Esophagus muscularis mucosa (tissue), 4 donors: Measurements from ENCODE around the gene PPEF1.

Source experiments
- CTCF ChIP-seq, 3 experiments: fragments of 200-600 bp in 2 of 3; fragments of 450-650 bp in 1 of 3; sonication (generic) in 2 of 3; IDR thresholded peaks; one replicate each; pipeline ENCODE4 v1.5.1; 2017 to 2019; ENCODE audit warnings: antibody characterized with exemption in 3 of 3, mild to moderate bottlenecking in 2 of 3, moderate library complexity in 1 of 3
- EP300 ChIP-seq: sonication (generic); formaldehyde crosslinking; IDR thresholded peaks from one replicate; pipeline ENCODE4 v1.6.1; 2017; ENCODE audit warnings: antibody characterized with exemption
- POLR2A ChIP-seq: fragments of 450-650 bp; IDR thresholded peaks from one replicate; pipeline ENCODE4 v1.6.1; 2017; ENCODE audit warnings: antibody characterized with exemption, moderate library complexity, mild to moderate bottlenecking, low read depth
- POLR2AphosphoS5 ChIP-seq, 2 donors: sonication (generic); formaldehyde crosslinking; IDR thresholded peaks; one replicate each; pipeline ENCODE4 v1.6.1; 2017; ENCODE audit warnings: antibody characterized with exemption in 2 of 2

DNA sequence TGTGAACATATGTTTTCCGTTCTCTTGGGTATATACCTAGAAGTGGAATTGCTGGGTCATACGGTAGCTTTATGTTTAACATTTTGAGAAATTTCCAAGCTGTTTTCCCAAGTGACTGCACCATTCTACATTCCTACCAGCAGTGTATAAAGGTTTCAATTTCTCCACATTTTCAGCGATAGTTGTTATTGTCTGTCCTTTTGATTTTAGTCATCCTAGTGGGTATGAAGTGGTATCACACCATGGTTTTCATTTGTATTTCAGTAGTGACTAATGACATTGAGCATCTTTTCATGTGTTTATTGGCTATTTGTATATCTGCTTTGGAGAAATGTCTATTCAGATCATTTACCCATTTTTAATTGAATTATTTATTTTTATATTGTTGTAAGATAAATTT lies 2.4 kb downstream of the PPEF1 start:
- TF ChIP-seq CTCF (IDR thresholded peaks at IDR 0.05) (no peak), POLR2A (no peak), POLR2AphosphoS5 (IDR thresholded peaks at IDR 0.05) (no peak), EP300 (no peak)
